Gastroesophageal sphincter (tissue), 3 donors: ENCODE results near the gene NBEA.

Experiments
- EP300 ChIP-seq: sonication (generic); formaldehyde crosslinking; IDR thresholded peaks from one replicate; pipeline ENCODE4 v1.6.1; 2017; ENCODE audit warnings: antibody characterized with exemption, mild to moderate bottlenecking
- TF ChIP-seq, protein P1 (sequence below), 4 experiments: fragments of 200-600 bp in 2 of 4; fragments of 450-650 bp in 2 of 4; sonication (generic) in 1 of 4; IDR thresholded peaks; one replicate each; pipeline ENCODE4 v1.5.1; 2017 to 2019; ENCODE audit warnings: antibody characterized with exemption in 4 of 4, mild to moderate bottlenecking in 2 of 4, moderate library complexity in 2 of 4

DNA sequence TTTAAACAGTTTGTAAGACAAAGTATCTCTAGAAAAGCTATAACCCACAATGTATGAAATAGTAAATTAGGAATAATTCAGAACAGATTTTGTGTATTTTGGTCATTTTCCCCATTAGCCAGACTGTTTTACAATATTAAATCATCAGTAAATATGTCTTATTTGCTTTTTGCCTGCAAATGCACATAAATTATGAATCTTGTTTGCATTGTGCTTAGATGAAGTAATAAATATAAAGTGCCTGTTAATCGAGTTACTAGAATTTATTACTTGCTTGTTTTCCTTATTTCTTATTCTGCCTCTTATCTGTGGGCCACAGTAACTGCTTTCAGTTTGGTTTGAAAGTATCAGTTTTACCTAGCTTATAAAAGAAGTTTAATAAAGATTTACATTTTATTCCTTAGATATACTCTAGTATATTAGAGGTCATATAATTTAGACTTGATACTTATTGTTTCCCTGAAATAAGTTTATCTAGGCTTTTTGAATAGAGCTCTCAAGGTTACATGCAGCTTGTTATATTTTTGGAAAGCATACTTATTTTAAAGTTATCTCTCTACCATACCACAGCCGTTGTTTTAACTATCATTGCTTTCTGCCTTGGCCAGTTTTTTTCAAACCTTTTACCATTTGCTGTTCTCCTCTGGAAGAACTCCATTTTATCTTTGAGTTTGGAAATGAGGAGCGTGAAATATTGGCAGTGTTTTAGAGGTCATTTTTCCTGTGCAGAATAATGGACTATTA is 238.0 kb downstream of the NBEA start:
- no peak for TF ChIP-seq EP300
- TF ChIP-seq, protein P1, sequence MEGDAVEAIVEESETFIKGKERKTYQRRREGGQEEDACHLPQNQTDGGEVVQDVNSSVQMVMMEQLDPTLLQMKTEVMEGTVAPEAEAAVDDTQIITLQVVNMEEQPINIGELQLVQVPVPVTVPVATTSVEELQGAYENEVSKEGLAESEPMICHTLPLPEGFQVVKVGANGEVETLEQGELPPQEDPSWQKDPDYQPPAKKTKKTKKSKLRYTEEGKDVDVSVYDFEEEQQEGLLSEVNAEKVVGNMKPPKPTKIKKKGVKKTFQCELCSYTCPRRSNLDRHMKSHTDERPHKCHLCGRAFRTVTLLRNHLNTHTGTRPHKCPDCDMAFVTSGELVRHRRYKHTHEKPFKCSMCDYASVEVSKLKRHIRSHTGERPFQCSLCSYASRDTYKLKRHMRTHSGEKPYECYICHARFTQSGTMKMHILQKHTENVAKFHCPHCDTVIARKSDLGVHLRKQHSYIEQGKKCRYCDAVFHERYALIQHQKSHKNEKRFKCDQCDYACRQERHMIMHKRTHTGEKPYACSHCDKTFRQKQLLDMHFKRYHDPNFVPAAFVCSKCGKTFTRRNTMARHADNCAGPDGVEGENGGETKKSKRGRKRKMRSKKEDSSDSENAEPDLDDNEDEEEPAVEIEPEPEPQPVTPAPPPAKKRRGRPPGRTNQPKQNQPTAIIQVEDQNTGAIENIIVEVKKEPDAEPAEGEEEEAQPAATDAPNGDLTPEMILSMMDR (IDR thresholded peaks at IDR 0.05), result no peak
